GM19099 (cell line): ENCODE measurements around the gene VIT.

Experiments
- POLR2A ChIP-seq: IDR thresholded peaks from 3 replicates; pipeline ENCODE4 v1.6.1; 2011; ENCODE audit warnings: low read depth; ENCODE audit not compliant: insufficient read length; ENCODE audit errors: extremely low read depth

The VIT gene

GRCh38 chr2:36762764-36763490 lies 66.4 kb downstream of the VIT start:
- TF ChIP-seq POLR2A: no peak

- no peak for TF ChIP-seq POLR2A
Measured at GRCh38 chr2:36769106-36769505, 72.6 kb downstream of the VIT start.

GRCh38 chr2:36770542-36771287 lies 74.2 kb downstream of the VIT start:
- no peak for TF ChIP-seq POLR2A

GRCh38 chr2:36771671-36772070 lies 75.2 kb downstream of the VIT start:
- TF ChIP-seq POLR2A: no peak

GRCh38 chr2:36773947-36774346 lies 77.4 kb downstream of the VIT start:
- no peak for TF ChIP-seq POLR2A

GRCh38 chr2:36775261-36775660 lies 78.8 kb downstream of the VIT start:
- TF ChIP-seq POLR2A: no peak

GRCh38 chr2:36775806-36776205 lies 79.3 kb downstream of the VIT start:
- no peak for TF ChIP-seq POLR2A

GRCh38 chr2:36777272-36777671 lies 80.8 kb downstream of the VIT start:
- TF ChIP-seq POLR2A: no peak

GRCh38 chr2:36777788-36778187 lies 81.3 kb downstream of the VIT start:
- no peak for TF ChIP-seq POLR2A

GRCh38 chr2:36779462-36779861 lies 83.0 kb downstream of the VIT start:
- TF ChIP-seq POLR2A: no peak

- TF ChIP-seq POLR2A: no peak
Measured at GRCh38 chr2:36780231-36780839, 83.8 kb downstream of the VIT start.

GRCh38 chr2:36781907-36782720 lies 85.6 kb downstream of the VIT start:
- TF ChIP-seq POLR2A: no peak

- no peak for TF ChIP-seq POLR2A
Measured at GRCh38 chr2:36783246-36783645, 86.7 kb downstream of the VIT start.

- TF ChIP-seq POLR2A: no peak
Measured at GRCh38 chr2:36785179-36785795, 88.8 kb downstream of the VIT start.
